GM19240 (cell line): Measurements from ENCODE around the gene CYP4F3.
"Not testable (repeated sequence)": the region's sequence is repeated elsewhere in the genome, so short reads cannot be mapped to it uniquely, and the experiment has no call there.

ENCODE experiments used
- DNase-seq: peaks from one replicate; pipeline ENCODE4 v3.0.0; 2011; ENCODE audit warnings: low spot score; ENCODE audit not compliant: insufficient read length

The CYP4F3 gene

DNA sequence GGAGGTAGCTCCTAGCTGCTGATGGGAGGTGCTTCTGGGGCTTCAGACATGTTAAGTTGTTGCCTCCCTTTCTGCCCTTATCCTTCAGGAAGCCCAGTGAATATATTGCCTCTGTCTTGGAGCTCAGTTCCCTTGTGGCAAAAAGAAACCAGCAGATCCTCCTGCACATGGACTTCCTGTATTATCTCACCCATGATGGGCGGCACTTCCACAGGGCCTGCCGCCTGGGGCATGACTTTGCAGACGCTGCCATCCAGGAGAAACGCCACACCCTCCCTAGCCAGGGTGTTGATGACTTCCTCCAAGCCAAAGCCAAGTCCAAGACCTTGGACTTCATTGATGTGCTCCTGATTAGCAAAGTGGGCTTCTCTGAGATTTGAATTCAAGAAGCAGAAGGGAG, 26.2 kb downstream of the CYP4F3 start:
- DNase-seq = no peak

DNA sequence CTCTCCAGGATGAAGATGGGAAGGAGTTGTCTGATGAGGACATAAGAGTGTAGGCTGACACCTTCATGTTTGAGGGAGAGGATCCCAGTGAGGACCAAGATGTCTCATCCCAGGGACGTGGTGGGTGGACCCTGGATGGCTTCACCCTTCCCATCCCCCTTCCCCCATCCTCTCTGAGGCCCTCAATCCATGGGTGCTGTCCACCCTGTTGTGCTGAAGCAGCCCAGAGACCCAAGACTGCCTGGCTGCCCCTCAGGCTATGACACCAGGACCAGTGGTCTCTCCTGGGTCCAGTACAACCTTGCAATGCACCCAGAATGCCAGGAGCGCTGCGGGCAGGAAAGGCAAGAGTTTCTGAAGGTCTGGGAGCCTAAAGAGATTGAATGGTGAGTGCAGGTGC, 28.7 kb downstream of the CYP4F3 start:
- no peak for DNase-seq

DNA sequence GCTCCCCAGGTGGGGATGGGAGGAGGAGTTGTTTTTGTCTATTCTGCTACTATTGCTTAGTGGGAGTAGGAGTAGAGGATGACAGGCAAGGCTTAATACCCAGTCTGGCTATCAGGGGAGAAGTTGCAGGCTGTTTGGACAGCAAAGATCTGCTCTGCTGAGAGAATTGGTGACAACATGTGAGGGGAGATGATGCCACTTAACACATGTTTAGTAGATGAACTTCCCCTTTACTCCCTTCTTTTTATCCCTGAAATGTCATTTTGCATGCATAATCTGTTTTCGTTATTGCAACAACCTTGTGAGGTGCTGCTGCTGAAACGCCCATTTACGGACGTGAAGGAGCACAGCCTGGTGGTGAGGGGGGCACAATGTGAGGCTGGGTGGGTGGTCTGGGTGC, 29.2 kb downstream of the CYP4F3 start:
- no peak for DNase-seq

DNA sequence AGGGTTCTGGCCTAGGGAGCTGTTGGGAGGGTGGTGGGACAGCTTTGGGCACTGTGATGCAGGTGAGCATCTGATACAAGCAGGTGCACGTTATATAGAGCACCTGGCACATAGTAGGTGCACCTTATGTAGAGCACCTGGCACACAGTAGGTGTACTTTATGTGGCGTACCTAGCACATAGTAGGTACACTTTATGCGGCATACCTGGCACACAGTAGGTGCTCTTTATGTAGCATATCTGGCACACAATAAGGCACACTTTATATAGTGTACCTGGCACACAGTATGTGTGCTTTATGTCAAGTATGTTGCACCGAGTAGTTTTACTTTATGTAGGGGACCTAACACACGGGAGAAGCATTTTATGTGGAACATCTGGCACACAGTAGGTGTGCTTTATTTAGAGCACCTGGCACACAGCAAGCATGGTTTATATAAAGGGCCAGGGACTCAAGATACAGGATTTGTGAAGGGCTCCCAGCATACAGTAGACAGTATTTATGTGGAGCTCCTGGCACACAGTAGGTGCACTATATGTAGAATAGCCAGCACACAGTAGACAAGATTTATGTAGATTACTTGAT, 30.6 kb downstream of the CYP4F3 start:
- no peak for DNase-seq

DNA sequence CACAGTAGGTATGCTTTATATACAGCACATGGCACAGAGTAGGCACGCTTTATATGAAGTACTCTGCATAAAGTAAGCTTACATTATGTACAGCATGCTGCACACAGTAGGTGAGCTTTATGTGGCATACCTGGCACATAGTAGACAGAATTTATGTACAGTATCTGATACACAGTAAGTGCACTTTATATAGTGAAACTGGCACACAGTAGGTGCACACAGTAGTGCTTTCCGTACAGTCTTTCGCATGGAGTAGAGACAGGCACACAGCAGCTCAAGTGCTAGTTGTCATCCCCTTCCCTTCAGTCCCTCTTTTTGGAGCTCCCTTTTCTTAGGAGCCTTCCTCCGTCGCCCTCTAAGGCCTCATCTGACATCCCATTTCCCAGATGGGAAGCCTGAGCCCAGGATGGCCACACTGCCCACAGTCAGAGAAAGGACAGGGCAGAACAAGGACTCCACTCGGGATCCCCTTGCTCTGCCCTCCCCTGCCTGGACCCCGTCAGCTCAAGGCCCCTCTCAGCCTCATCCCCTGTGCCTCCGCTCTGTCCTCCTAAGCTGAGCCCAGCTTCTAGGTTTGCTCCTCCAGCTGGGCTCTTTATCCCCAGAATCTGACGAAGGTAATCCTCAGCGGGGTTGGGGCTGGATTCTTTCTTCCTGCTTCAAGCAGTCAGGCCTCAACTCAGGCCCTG, 31.3 kb downstream of the CYP4F3 start:
- no peak for DNase-seq

DNA sequence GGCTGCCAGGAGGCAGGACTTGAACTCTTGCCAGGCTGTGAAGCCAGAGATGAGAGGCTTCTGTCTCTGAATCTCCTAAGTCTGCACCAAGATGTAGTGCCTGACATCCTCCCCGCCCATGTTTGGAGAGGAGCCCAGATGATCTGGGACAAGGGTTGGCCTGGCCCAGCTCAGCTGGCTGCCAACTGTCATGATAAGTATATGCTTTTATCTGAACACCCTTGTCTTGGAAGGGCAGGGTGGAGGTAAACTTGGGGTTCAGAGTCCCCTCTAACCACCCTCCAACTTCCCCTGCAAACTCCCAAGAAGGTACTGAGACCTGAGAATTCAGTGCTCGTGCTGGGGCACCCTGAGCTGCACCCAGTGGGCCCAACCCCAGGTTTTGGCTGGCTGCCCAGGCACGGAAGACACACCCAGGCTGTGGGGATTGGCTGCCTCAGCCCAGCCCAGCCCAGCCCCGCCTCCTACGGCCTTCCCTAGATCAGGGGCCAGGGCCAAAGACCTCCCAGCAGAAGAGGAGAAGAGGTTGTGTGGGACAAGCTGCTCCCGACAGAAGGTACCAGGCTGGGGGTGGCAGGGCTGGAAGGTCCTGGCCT, 32.0 kb downstream of the CYP4F3 start, which contains the start of gene CYP4F12:
CYP4F12 (plus strand) TSS at position 508 of the 596 bp plus-strand sequence. CDS start 443 bp downstream, outside the sequence.
- no peak for DNase-seq

DNA sequence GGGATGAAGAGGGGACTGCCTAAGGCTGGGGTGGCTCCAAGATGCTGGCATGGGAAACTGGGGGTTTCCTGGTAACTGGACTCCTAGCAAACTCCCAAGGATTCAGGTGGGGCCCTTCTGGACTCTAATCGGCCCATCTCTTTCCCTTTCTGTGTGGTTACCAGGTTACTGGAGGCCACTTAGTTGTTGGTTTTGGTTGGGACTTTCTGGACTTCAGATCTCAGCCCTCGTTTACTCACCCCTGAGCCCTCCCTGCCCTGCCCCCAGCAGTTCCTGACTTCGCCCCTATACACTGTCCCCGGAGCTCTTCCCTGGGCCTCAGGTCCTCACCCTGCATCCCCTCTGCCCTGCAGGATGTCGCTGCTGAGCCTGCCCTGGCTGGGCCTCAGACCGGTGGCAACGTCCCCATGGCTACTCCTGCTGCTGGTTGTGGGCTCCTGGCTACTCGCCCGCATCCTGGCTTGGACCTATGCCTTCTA, 32.5 kb downstream of the CYP4F3 start:
- no peak for DNase-seq

DNA sequence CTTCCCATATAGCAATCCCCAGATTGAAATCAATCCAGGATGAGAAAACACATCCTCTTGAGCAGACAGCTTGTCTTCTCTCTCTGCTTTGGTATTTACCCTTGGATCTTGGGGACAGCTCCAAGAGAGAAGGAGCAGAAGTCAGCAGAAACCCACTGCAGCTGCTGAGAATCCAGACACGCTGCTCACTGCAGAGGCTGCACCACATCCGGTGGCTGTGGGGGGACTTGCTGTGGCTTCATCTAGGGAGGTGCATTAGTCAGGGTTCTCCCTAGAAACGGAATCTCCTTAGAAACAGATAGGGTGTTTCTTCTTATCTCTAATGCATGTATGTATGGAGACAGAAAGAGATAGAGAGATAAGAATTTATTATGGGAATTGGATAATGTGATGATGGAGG, 34.9 kb downstream of the CYP4F3 start:
- DNase-seq = no peak

DNA sequence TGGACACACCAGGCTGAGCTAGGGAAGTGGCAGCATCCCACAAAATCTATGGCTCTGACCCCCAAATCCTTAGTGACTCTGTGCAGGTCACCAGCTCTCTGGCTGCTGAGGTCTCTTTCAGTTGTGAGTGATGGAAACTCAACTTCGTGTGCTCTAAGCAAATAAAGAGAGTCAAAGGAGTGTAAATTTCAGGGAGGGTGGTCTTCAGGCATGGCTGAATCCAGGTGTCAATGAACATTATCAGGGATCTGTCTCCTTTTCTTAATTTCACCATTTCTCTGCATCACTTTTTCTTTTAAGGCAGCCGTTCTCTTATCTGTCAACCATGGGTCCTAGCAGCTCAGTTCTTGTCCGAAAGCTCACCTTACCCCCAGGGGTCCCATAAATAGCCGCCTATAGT, 38.4 kb downstream of the CYP4F3 start:
- no peak for DNase-seq

DNA sequence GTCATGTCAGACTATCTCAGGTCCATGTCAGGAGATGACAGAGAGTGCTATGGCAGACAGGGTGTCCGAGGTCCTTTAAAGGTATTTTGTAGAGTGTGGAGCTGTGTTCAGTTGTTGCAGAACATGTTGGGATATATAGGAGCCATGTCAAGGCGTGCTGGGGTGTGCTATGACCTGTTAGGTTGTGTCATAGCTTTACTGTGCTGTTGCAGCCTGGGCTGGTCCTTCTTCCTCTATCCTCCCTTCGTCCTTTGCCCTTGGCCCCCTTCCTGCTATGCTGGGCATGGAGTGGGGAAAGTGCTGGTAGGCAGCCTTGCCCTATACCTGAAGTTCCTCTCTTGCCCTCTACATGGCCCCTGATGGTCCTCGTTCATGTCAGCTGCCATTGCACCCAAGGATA, 39.2 kb downstream of the CYP4F3 start:
- not testable (repeated sequence) for DNase-seq

DNA sequence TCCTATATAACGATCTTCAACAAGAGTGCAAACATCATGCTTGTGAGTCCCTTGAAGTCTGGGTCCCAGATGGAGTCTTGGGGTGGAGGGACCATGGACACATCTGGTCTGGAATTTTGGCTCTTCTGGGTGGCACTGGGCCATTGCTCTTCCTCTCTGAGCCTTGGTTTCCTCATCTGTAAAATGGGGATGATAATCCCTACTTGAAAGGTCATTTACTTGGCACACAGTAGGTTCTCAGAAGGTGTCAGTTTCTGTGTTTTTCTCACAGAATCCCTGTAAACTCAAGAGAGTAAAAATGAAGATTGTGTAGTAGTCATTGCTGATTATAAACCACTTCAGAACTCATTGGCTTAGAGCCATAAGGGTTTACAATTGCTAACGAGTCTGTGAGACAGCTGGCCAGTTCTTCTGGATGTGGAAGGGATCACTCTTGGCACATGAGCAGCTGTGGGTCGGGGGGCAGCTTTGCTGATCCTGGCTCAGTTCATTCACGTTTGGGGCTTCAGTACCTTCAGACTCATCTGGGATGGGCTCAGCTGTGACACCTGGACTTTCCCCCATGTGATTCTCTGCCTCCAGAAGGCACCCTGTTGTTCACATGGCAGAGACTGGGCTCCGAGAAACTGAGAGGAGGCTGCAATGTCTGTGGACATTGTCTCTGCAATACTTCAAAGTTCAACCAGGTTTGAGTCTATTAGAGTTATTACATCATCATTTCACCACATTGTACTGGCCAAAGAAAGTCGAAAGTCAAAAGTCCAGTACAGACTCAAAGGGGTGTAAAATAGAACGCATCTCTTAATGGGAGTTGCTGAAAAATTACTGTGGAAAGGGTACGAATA, 40.0 kb downstream of the CYP4F3 start:
- DNase-seq = no peak

DNA sequence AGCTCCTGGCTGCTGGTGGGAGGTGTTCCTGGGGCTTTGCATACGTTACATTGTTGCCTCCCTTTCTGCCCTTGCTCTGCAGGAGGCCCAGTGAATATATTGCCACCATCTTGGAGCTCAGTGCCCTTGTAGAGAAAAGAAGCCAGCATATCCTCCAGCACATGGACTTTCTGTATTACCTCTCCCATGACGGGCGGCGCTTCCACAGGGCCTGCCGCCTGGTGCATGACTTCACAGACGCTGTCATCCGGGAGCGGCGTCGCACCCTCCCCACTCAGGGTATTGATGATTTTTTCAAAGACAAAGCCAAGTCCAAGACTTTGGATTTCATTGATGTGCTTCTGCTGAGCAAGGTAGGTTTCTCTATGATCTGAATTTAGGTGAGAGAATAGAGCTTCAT, 42.7 kb downstream of the CYP4F3 start:
- no peak for DNase-seq

DNA sequence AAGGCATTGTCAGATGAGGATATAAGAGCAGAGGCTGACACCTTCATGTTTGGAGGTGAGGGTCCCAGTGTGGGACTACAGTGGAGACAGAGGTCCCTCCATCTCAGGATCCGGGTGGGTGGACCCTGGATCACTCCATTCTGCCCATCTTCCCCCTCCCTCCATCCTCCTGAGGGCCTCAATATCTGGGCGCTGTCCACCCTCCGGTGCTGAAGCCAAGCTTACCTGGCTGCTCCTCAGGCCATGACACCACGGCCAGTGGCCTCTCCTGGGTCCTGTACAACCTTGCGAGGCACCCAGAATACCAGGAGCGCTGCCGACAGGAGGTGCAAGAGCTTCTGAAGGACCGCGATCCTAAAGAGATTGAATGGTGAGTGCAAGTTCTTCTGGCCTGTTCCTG, 44.1 kb downstream of the CYP4F3 start:
- no peak for DNase-seq

DNA sequence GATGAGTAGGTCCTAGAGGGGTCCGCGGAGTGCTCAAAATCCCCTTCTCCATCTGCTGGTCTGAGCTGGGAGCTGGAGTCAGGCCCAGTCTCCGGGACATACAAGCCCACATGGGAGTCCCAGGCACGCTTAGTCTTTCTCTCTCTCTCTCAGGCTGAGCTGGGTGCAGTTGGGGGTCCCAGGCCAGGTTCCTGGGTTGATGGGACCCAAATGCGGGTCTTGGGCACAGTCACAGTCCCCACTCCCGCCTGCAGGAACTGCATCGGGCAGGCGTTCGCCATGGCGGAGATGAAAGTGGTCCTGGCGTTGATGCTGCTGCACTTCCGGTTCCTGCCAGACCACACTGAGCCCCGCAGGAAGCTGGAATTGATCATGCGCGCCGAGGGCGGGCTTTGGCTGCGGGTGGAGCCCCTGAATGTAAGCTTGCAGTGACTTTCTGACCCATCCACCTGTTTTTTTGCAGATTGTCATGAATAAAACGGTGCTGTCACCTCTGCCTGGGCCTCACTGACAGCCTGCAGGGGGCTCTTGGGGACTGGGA, 56.0 kb downstream of the CYP4F3 start:
- DNase-seq = no peak

DNA sequence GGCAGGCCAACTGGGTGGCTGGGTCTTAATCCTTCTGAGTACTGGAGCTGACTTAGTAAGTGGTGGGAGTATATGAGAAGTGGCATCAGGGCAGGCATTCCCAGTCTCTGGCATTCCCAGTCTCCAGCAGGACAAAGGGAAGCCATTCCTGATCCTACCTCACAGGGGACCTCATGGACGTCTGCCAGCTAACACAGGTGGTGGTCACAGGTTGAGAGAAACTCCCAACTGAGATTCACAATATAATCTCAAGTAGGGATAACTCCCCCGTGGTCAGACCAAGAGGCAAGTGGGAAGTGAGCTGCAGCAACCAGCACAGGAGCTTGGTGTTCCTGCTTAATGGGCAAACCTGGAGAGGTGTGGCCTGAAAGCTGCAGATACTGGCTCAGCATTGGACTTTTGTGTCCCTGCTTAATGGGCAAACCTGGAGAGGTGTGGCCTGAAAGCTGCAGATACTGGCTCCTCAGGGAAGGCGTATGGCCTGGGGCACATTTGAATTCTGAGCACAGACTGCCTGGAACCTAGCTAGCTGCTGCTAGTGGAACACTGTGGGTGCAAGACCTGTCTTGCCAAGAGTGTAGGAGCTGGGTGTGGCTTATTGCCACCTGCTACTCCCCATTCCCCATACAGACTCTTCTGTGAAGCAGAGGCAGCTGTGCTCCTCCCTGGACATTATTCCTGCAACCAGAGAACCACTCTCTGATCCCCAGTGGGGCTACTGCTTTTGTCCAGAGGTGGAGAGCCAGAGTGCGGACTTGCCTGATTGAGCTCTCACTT, 61.2 kb downstream of the CYP4F3 start:
- DNase-seq = no peak

DNA sequence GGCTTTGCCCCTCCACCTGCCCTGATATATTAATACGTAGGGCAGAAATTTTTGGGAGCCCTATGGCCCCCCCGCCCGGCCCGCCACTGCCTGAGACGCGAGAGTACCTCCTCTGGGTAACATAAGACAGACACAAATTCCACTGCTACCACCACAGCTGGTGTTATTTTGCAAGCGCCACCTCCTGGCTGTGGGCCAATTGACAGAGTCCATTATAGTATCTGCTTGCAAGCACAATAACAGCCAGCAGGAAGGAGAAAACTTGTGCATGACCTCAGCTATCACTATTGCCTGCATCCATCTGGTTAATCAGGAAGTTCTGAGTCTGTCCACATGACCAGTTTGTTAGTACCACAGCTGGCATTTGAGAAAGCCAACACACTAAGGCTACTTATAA, 61.8 kb downstream of the CYP4F3 start:
- DNase-seq = no peak
